ENCODE measurements around the gene TRAF7.

DNA sequence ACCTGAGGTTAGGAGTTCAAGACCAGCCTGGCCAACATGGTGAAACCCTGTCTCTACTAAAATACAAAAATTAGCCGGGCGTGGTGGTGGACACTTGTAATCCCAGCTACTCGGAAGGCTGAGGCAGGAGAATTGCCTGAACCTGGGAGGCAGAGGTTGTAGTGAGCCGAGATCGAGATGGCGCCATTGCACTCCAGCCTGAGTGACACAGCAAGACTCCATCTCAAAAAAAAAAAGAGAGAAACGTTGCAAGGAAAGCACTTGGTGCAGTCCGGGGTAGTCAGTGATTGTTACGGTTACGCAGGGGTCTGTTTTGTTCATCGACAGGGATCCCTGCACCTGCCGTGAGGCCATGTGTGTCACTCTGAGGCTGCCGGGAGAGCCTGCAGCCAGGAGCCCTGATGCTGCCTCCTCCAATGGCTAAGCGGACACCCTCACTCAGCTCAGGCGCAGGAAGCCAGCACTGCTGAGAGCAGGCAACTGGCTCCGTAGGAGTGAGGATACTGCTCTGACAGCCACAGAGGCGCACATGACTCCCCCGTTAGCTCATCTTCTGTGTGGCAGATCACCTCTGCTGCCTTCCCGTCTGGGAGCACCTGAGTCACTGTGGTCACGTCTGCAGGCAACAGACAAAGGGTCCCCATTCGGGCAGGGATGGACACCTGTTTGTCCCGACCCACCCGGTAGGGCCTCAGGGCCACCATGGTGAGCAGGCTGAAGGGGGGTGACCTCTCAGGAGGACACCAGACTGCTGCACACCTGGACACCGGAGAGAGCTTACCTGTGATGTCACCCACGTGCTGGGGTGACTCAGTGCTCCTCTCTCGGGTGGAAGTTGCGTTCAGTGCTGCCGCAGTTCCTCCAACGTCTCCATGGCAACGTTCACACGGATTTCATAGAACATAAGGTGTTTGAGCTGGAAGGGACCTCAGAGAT is 12.4 kb upstream of the TRAF7 start:
- TF ChIP-seq ARNT (IDR thresholded peaks at IDR 0.05) (no peak), TARDBP (IDR thresholded peaks at IDR 0.05) (no peak), SP1 (IDR thresholded peaks at IDR 0.05) (no peak), ELF4 (IDR thresholded peaks at IDR 0.05) (no peak), FOXK2 (IDR thresholded peaks at IDR 0.05) (no peak), BHLHE40 (IDR thresholded peaks at IDR 0.05; ENCODE audit: borderline replicate concordance) (no peak)
- TF ChIP-seq, protein P1, sequence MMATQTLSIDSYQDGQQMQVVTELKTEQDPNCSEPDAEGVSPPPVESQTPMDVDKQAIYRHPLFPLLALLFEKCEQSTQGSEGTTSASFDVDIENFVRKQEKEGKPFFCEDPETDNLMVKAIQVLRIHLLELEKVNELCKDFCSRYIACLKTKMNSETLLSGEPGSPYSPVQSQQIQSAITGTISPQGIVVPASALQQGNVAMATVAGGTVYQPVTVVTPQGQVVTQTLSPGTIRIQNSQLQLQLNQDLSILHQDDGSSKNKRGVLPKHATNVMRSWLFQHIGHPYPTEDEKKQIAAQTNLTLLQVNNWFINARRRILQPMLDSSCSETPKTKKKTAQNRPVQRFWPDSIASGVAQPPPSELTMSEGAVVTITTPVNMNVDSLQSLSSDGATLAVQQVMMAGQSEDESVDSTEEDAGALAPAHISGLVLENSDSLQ (IDR thresholded peaks at IDR 0.05), result no peak

All from HEK293T (cell line).